Upper lobe of left lung (tissue), 4 donors: ENCODE measurements around the gene TFB2M.

Experiments
- EP300 ChIP-seq, 4 donors: sonication (generic); formaldehyde crosslinking; IDR thresholded peaks; one replicate each; pipeline ENCODE4 v1.5.1; 2017; ENCODE audit warnings: antibody characterized with exemption in 4 of 4, control low read depth in 2 of 4
- POLR2A ChIP-seq, 4 donors: fragments of 450-650 bp; IDR thresholded peaks; one replicate each; pipeline ENCODE4 v1.5.1; 2016 to 2017; ENCODE audit warnings: antibody characterized with exemption in 4 of 4, mild to moderate bottlenecking in 2 of 4
- POLR2AphosphoS5 ChIP-seq, 2 donors: sonication (generic); formaldehyde crosslinking; IDR thresholded peaks; one replicate each; pipeline ENCODE4 v1.5.1; 2017; ENCODE audit warnings: antibody characterized with exemption in 2 of 2
- TF ChIP-seq, protein P1 (sequence below), 6 experiments: fragments of 450-650 bp in 4 of 6; fragments of 200-600 bp in 2 of 6; sonication (generic) in 2 of 6; IDR thresholded peaks; one replicate each; pipeline ENCODE4 v1.5.1; 2016 to 2019; ENCODE audit warnings: antibody characterized with exemption in 6 of 6

DNA sequence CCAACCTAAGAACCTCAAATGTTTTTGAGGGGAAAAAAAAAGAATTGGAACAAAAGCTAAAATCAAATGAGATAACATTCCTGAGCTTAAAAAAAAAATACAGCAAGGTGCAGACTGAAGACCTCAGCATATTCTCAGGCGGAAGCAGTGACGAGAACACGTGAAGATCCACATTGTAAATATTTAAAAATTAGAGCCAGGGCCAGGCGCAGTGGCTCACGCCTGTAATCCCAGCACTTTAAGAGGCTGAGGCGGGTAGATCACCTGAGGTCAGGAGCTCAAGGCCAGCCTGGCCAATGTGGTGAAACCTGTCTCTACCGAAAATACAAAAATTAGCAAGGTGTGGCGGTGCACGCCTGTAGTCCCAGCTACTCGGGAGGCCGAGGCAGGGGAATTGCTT, 15.7 kb downstream of the TFB2M start:
- TF ChIP-seq POLR2AphosphoS5 (IDR thresholded peaks at IDR 0.05) = no peak
- TF ChIP-seq, protein P1, sequence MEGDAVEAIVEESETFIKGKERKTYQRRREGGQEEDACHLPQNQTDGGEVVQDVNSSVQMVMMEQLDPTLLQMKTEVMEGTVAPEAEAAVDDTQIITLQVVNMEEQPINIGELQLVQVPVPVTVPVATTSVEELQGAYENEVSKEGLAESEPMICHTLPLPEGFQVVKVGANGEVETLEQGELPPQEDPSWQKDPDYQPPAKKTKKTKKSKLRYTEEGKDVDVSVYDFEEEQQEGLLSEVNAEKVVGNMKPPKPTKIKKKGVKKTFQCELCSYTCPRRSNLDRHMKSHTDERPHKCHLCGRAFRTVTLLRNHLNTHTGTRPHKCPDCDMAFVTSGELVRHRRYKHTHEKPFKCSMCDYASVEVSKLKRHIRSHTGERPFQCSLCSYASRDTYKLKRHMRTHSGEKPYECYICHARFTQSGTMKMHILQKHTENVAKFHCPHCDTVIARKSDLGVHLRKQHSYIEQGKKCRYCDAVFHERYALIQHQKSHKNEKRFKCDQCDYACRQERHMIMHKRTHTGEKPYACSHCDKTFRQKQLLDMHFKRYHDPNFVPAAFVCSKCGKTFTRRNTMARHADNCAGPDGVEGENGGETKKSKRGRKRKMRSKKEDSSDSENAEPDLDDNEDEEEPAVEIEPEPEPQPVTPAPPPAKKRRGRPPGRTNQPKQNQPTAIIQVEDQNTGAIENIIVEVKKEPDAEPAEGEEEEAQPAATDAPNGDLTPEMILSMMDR (IDR thresholded peaks at IDR 0.05) = no peak
- TF ChIP-seq POLR2A (IDR thresholded peaks at IDR 0.05) = no peak
- no peak for TF ChIP-seq EP300 (IDR thresholded peaks at IDR 0.05)
